Activated CD4-positive, alpha-beta T cell treated with anti-CD3 and anti-CD28 coated beads, Interleukin-10, Interleukin-2, amounts not matched to agents 100 ng/mL and 50 ng/mL, durations not matched to agents 16 hours and 8 hours (primary cell): Measurements from ENCODE around the gene CLEC4M.
A peak's percentile ranks its signal among the peaks of the same experiment; 100 is the strongest.

Experiments used
- DNase-seq: peaks from one replicate; pipeline ENCODE4 v3.0.0-alpha.2; 2020

CLEC4M gene, protein sequence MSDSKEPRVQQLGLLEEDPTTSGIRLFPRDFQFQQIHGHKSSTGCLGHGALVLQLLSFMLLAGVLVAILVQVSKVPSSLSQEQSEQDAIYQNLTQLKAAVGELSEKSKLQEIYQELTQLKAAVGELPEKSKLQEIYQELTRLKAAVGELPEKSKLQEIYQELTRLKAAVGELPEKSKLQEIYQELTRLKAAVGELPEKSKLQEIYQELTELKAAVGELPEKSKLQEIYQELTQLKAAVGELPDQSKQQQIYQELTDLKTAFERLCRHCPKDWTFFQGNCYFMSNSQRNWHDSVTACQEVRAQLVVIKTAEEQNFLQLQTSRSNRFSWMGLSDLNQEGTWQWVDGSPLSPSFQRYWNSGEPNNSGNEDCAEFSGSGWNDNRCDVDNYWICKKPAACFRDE

GRCh38 chr19:7762719-7763293 is at the start of gene CLEC4M:
TSS of gene CLEC4M (plus strand) at chr19:7763243. CDS start at chr19:7763267, 24 bp downstream.
- no peak for DNase-seq

DNA sequence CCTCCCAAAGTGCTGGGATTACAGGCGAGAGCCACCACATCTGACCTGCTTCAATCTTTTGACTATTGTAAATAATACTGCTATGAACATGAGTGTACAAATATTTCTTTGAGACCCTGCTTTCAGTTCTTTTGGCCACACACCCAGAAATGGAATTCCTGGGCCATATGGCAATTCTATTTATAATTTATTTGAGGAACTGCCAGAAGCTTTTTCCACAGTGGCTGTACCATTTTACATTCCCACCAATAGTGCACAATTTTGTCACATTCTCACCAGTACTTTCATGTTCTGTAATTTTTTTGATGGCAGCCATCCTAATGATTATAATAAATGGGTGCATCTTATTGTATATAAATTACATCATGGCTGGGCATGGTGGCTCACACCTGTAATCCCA is 47.4 kb upstream of the CLEC4M start:
- no peak for DNase-seq

DNA sequence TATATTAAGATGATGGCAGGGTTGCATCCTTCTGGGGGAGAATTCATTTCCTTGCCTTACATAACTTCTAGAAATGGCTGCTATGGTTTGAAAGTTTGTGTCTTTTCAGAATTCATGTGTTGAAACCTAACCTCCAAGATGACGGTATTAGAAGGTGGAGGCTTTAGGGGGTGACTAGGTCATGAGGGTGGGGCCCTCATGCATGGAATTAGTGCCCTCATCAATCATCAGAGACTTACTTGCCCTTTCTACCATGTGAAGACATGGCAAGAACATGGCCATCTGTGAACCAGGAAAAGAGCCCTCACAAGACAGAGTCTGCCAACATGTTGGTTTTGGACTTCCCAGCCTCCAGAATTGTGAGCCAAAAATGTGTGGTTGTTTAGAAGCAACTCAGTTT is 46.3 kb upstream of the CLEC4M start:
- no peak for DNase-seq

DNA sequence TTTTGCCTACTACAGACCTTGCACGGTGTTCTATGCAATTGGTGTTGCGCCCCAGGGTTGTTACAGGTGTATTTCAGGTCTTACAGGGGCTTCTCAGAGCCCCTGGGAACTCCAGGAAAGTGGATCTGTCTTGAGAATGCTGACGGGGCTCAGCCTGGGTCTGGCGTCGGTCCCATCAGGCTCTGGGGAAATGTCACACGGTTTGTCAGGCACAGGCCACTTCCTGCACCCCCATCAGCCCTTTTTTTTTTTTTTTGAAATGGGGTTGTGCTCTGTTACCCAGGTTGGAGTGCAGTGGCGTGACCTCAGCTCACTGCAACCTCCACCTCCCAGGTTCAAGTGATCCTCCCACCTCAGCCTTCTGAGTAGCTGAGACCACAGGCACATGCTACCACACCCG is 44.4 kb upstream of the CLEC4M start:
- no peak for DNase-seq

DNA sequence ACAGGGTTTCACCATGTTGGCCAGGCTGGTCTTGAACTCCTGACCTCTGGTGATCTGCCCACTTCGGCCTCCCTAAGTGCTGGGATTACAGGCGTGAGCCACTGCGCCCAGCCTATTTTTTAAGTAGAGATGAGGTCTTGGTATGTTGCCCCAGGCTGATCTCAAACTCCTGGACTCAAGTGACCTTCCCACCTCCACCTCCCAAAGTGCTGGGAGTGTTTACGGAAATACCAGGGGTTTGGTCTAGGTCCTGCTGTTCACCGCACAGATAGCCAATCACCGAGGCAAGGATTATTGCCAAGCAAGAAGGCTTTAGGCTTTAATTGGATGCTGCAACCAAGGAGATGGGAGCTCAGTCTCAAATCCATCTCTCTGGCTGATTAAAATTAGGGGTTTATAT is 42.7 kb upstream of the CLEC4M start:
- no peak for DNase-seq

DNA sequence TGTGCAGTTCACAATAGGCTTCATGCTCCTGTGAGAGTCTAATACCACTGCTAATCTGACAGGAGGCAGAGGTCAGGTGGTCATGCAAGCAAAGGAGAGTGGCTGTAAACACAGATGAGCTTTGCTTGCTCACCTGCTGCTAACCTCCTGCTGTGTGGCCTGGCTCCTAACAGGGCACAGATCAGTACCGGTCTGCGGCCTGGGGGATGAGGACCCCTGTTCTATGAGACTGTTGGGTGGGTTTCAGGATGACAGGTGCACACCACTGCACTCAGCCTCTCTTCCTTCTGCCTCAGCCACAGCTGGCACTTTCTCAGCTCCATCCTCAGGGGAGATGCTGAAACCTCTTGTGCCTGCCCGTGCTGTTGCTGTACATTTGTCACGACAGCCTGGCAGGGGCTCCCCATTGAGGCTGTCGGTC is 40.8 kb upstream of the CLEC4M start:
- DNase-seq: no peak

DNA sequence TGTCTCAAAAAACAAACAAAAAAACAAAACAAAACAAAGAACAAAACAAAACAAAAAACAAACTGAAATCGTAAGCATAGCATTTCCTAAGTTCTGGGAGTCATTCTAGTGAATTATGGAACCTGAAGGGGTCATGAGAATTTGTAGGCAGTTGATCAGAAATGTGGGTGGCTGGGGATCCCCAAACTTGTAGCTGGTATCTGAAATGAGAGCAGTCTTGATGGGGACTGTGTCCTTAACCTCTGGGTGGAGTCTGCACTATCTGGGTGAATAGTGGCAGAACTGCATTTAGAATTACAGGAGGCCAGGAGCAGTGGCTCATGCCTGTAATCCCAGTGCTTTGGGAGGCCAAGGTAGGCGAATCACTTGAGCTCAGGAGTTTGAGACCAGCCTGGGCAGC is 37.3 kb upstream of the CLEC4M start:
- no peak for DNase-seq

GRCh38 chr19:7729211-7729610 is 33.8 kb upstream of the CLEC4M start:
- DNase-seq: no peak

DNA sequence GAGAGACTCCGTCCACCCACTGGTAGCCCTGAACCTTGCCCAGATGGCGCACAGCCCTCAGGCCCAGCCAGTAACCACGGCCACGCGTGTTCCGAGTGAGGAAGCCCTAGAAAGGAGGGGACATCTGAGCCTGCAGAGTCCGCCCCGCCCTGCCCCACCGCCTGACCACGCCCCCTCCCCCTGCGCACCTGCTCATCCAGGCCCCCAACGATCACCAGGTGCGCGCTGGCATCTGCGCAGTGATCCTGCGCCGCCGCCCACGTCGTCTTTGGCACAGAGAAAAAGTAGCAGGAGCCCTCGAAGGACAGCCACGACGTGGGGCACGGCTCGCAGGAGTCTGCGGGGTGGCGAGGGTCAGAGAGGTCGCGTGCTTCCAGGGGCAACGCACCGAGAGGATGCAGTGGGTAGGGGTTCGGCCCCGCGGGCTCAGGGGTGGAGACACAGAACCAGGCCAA is 33.2 kb upstream of the CLEC4M start:
- no peak for DNase-seq

- no peak for DNase-seq
Observed at GRCh38 chr19:7730286-7731217, 32.5 kb upstream of the CLEC4M start.

- no peak for DNase-seq
Observed at GRCh38 chr19:7731218-7731595, 31.8 kb upstream of the CLEC4M start.

DNA sequence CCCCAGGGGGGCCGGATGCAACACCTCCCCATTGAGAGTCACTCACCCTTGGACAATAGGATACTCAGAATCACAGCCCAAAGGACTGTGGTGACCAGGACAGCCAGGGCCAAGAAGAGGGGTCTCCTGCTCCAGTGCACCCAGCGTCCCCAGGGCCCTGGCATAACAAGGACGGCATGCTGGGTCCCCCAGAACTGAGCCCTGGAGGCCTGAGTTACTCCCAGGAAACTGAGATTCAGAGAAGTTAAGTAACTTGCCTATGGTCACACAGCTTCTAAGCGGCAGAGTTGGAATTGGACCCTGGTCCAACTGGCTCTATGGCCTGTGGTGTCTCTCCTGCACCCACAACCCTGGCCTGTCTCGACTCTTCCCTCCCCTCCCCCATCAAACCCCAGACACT is 31.4 kb upstream of the CLEC4M start:
- no peak for DNase-seq

- DNase-seq: no peak
Observed at GRCh38 chr19:7732045-7732444, 31.0 kb upstream of the CLEC4M start, which contains the start of gene CLEC4G. TSS of gene CLEC4G (minus strand) at chr19:7732110. CDS start at chr19:7732102, 8 bp downstream.

DNA sequence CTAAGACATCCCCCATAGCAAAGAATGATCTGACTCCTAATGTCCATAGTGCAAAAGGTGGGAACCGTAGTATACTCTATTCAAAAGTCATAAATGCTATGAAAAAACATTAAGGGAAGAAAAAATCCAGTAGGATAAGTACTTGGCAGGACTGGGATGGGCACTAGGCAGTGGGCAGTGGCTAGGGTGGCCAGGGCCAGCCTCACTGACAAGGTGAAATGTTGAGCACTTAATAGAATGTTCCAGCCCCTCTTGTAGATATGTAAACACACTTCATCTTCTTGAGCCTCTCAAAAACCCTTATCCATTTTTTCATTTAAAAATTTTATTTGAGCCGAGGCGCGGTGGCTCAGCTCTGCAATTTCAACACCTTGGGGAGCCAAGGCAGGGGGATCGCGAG is 29.7 kb upstream of the CLEC4M start:
- no peak for DNase-seq

- DNase-seq: no peak
Observed at GRCh38 chr19:7734220-7735203, 28.5 kb upstream of the CLEC4M start.

DNA sequence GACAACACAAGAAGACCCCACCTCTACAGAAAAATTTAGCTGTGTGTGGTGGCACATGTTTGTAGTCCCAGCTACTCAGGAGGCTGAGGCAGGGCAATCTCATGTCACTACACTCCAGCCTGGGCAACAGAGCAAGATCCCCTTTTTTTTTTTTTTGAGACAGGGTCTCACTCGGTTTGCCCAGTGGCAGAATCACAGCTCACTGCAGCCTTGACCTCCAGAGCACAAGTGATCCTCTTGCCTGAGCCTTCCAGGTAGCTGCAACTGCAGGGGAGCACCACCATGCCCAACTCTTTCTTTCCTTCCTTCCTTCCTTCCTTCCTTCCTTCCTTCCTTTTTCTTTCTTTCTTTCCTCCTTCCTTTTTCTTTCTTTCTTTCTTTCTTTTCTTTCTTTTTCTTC is 26.9 kb upstream of the CLEC4M start:
- DNase-seq: no peak

DNA sequence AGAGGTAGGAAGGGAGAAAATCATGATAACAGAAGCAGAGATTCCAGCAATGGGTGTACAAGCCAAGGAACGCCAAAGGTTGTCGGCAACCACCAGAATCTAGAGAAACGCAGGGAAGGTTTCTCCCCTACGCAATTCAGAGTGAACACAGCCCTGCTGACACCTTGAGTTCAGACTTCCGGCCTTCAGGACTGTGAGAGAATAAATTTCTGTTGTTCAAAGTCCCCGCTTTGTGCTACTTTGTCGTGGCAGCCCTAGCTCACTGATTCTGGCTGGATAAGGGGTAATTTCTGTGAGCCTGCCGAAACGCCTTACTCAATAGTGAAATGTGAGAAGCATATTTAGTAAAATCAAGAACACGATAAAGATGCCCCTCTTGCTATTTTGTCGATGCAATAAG is 25.8 kb upstream of the CLEC4M start:
- no peak for DNase-seq

- DNase-seq: peak; percentile 27
Observed at GRCh38 chr19:7738023-7738422, 25.0 kb upstream of the CLEC4M start.

DNA sequence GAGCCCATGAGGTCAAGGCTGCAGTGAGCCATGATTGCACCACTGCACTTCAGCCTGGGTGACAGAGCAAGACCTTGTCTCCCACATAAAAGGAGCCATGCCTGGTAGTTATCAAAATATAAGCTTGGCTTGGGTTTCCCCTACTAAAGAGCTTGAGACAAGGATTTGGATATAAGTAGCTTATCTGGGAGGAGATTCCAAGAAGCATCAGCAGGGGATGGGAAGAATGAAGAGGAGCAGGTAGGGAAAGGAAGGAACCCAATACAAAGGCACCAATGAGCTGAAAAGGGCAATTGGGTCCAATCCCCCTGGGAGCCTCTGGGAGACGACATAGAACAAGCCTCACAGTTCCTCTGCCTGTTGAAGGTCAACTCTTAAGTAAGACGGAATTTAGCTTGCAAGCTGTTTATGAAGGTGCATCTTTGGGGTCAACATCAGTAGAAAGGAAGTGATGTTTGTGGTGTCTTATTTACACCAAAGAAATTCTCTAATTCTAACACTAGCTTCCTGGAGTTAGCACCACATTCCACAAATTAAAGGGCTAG is 23.8 kb upstream of the CLEC4M start:
- DNase-seq: no peak

GRCh38 chr19:7739801-7740681 is 23.0 kb upstream of the CLEC4M start:
- DNase-seq: no peak

DNA sequence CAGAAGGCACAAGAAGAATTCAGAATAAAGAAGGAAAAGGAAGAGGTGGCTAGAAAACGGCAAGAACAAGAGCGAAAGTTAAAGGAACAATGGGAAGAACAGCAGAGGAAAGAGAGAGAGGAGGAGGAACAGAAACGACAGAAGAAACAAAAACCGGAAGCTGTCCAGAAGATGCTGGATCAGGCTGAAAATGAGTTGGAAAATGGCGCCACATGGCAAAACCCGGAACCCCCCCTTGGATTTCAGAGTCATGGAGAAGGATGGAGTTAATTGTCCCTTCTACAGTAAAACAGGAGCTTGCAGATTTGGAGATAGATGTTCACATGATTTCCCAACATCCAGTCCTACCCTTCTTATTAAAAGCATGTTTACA is 22.4 kb upstream of the CLEC4M start:
- DNase-seq: no peak
